NCI-H1694 treated with DMSO at 0.1 percent for 48 hours (cell line): ENCODE measurements around the gene IRF2.

Experiments
- DNase-seq: peaks from one replicate; lab custom pipeline; 2025; lab: John Stamatoyannopoulos, UW

IRF2 gene

DNA sequence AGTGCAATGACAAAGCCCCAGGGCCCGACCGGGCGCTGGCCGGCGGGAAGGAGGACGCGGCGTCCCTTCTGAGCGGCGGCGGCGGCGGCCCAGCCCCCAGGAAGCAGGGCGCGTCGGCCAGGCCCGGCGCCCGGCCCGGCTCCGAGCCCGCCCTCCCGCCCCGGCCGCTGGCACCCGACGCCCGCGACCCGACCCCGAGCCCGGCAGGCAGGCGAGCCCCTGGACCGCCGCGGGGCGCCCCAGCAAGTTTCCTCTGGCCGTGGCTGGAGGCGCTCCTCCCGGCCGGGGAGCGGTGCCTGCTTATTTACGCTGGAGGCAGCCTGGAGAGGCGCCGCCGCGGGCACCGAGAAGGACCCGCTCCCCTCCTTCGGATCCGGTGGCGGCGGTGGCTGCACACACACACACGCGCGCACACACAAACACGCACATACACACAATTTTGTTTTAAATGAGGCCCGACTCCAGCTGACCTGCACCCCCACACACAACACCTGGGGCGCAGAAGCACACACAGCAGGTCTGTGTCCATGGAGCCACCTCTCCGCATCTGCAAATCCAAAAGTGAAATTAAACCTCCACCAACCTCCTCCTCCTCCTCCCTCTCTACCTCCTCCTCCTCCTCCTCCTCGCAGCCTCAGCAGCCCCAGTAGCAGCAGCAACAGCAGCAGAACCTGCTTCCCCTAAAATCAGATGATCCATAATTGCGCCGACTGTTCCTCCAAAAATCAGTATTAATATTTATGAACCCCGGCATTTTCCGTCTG is 669 bp downstream of the IRF2 start:
- DNase-seq, result no peak

DNA sequence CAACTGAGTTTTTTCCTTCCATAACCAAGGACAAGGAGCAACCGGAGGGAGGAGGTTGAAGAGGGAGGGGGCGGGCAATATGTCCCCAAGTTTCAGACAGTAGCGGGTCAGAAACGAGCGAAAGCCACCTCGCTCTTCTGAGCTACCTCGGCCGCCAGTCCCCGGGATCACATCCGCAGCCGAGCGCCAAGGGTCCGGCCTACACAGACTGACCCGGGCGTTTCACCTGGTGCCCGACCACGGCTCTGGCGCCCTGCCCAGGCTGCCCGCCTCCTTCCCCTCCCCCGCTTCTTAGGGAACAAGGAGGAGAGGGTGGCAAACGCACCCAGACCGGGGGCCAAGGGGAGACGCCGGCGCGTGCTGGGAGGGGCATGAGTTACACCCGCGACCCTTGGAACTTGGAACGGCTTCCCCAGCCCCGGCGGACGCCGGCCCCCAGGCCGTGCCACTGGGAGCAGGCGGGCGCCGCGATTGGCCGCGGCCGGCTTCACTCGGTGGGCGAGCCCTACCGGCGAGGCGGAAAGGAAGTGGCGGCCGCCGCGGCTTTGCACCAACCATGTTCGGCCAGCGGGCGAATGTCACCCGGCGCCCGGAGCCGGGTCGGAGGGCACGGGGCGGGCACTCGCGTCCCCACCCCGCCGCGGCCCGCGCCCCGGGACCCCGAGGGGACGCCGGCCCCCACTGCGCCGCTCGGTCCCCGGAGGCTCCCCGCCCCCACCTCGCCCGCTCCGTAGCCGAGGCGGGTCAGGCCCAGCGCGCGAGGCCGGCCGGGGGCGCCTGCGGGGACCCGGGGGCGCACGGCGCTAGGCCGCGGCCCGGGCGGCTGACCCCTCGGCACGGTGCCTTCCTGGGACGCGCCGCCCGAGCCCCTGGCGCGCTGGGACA is 1.5 kb downstream of the IRF2 start:
- no peak for DNase-seq

DNA sequence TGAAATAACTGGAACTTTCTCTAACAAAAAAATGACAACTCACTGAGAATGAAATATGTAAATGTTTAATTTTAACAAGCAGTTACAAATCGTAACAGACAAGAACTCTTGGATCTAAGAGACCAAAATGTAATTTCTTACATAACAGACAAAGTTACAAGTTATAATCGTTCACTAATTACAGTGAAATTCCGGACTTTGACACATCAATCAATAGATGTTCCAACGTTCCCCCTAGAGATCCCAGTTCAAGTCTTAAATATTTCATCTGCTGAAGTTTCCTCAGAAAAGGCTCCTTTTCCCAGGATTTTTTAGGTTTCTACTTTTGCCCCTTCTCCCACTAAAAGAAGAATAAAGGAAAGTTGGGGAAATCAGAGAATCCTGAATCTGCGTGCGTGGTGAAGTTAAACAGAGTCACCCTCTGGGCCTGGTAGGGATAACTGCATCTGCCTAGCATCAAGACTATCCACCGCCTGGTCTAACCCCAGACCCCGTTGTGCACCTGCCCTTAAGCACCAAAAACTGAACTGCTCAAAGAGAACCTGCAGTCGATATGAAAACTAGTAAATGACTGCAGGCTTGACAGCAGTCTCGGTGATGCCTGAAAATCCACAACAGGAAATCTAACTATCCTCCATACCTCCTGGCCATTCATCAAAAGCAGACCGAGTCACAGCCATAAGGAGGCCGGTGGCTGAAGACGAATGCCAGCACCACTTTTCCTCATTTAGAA is 2.3 kb downstream of the IRF2 start:
- DNase-seq, result no peak

DNA sequence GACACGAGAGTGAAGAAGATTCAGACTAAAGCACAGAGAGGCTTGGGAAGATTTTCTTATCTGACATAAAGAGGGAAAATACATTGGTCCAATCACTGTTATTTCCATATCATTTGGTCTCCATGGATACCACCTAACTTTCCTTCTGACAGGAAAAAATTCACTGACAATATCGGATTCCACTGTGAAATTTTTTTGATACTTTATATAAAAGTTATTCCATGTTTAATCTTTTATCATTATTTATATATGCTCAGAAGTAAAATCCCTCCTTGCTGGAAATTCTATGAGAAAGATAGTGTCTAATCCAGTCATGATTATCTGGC is 3.6 kb downstream of the IRF2 start:
- DNase-seq, result no peak

DNA sequence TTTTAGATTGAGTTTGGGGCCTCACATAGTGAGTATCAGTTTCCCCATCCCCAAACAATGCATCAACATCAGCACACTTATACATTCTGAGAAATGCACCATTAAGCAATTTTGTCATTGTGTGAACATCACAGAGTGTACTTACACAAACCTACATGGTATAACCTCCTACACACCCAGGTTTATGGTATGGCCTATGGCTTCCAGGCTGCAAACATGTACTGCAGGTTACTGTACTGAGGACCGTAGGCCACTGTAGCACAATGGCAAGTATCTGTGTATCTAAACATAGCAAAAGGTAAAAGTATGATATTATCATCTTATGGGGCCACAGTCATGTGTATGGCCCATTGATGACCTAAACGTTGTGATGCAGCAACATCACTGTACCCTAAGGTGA is 7.7 kb downstream of the IRF2 start:
- no peak for DNase-seq

DNA sequence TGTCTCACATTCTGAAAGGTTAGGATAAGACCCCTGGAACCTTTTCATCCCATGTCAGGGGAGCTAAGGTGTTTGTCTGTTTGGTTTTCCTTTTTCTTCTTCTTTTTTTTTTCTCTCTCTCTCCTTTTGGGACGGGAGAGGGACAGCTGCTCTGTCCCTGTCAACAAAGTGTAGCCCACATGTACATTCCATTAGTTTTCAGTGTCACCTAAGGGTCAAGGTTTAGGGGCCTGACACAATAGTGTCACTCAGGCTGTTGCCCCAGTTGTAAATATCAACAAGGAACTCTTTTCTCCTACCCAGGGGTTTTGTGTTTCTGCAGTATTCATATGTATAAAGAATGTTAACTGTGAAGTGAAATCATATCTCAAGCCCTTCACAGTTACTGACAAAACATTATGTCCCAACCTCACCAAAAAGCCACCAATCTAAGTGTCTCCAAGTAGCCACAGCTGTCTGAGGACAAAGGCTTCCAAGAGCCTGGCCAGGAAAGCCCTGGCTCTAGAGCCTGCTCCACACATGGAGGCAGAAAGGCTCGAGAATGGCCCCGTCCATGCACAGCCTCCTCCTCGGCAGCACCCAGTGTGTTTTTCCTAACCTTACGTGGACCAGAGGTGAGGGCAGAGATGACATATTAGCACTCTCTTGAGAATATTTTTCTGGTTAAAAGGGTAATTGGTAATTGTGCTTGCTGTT is 9.4 kb downstream of the IRF2 start:
- DNase-seq, result no peak

DNA sequence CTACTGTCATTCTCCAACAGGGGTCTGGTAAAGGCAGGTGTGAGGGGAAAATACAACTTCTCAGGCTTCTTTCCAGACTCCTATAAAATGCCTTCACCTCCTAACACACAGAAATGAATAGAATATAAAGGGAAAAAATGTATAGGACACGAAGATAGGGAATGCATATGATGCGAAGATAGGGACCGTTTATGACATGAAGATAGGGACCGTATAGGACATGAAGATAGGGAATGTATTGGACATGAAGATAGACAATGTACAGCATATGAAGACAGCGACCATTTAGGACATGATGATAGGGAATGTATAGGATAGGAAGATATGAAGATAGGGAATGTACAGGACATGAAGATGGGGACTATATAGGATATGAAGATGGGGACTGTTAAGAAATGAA is 10.5 kb downstream of the IRF2 start:
- DNase-seq, result no peak

DNA sequence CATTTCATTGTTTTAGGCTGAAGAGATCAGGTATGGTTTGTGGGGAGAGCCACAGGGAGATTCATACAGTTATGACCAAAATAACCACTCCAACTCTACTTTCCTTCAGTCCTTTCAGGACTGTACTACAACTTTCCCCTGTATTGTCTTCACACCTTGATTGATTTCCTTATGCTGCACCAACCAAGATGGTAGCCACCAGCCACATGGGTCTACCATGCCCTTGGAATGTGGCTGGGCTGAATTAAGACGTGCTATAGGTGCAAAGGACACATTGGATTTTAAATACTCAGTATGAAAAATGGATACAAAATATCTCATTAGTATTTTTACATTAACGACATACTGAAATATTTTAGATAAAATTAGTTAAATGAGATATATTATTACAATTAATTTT is 11.2 kb downstream of the IRF2 start:
- no peak for DNase-seq

DNA sequence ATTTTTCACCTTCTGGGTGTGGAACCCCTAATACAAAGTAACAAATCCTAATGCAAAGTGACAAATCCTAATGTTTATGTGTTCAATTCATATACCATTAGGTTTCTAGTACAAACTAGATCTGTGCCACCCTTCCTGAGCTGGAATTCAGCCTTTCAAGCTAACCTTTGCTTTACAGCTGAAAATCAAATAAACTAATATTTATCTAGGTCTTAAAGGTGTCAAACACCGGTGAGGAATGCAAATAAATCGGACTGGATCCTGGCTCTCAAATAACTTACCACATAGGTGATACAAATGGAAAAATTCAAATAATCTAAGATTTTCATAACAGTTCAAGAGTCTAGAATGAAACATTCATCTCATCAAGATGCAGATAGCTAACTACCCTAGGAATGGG is 11.6 kb downstream of the IRF2 start:
- DNase-seq, result no peak

DNA sequence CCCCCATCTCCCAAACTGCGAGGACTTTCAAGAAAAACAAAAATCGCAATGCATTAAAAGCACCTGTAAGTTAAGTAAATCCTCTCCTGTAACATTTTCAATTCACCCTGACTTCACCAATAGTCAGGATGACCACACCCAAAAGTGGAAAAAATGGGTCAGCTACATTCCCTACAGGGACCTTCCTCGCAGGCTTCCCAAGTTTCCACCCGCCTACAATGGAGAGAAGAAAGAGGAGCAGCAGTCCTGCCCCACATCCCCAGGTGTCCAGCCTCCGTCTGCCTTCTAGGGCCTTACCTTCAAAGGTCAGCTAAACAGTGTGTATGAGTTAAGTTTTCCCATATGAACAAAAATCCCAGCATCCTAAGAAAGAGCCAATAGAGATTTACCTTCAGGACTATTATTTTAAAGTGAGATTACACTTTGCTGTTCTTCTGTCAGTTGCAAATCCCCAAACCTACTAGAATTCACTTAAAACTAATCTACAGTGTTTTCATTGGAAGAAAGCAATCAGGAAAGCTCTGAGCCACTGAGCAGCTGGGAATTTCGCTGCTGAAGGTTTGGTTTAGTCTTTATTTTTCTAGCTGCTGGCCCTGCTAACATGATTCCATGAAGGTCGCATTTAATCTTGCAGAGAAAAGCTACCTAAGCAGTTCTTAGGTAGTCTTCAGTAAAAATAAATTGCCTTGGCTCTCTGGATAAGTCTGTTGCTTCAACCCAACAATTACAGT is 12.5 kb downstream of the IRF2 start:
- no peak for DNase-seq

DNA sequence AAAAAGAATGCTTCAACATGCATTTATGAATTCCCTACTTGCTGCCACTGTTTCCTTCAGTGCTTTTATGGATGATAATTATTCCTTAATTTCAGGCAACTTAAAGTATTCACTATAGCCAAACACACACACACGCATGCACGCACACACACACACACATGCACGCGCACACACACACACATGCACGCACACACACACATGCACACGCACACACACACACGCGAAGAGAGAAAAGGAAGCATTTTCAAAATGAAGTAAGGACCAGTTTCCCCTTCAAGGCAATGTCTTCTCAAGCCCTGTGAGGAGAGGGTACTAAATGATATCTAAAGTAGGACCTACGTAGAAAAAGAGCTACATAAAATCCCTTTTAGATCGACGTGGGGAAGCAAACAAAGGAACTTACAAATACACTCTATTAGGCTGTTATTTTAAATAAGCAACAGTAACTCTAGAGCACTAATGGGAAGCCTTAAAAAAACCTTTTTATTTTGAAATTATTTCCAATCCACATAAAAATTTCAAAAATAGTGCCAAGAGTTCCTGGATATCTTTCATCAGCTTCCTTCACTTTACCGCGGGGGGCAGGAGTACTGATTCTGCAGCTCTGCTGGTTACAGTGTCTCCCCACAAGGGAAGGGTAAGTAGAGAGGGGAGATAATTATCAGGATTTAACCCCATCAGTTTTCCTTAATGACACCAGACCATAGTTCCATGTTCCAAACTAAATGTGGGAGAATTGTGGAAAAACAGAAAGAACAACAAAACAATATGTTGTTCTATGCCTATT is 13.7 kb downstream of the IRF2 start:
- no peak for DNase-seq

DNA sequence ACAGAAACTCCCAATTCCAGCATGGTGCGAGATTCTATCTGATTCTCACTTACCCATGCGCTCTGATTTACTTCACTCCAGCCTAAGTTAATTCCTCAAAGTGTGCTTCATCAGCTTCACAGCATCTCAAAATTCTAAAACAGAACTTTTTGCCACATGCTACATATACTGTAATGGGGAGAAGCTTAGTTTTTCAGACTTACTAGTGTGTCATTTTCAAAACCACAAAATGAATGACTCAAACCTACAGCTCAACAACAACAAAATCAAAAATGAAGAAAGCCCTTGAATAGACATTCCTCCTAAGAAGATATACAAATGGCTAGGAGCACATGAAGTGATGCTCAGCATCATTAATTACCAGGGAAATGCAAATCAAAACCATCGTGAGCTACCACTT is 14.9 kb downstream of the IRF2 start:
- no peak for DNase-seq

DNA sequence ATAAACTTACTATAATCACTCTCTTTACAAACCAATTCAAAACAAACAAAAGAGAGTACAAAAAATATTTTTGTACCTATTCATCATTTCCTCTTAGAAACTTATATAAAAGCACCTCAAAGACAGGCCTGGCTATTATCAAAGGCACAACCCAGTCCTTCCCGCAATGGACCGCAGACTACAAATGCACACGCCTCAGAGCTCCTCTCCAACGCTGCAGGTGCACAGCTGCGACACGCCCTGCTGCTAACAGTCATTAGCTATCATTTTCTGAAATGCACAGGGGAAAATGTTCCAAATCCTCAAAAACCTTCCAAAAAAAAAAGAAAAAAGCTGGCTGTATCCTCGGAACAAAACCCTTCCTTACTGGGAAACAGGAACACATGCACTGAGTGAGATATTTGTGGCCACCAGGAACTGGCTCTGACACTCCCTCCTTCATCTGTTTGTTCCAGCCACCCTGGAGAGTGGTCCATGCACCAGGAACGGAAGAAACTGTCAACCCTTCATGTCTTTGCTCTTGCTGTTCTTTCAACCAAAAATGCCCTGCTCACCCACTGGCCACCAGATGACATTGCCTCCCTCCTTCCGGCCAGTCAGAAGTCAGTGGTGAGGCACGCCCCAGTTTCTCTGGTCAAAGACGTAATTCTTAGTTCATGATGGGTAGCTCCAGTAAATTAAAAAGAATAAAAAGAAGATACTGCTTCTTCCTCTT is 16.7 kb downstream of the IRF2 start:
- no peak for DNase-seq

DNA sequence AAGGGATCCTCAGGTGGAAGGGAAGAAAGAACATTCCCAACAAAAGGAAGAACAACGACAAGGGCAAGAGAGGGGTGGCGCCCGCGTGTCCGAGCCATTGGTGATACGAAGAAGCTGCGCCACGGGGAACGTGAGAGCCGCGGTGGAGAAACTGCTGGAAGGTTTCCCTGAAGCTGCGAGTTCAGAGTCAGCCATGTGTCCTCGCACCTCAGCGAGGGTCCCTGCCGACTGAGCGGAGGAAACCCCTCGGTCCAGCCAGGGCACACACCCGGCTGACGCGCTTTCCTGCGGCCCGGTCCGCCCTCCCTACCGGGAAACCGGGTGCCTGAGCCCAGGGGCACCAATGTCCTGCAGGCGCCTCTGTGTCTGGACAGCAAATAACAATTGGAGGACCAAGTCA is 18.0 kb downstream of the IRF2 start:
- no peak for DNase-seq

DNA sequence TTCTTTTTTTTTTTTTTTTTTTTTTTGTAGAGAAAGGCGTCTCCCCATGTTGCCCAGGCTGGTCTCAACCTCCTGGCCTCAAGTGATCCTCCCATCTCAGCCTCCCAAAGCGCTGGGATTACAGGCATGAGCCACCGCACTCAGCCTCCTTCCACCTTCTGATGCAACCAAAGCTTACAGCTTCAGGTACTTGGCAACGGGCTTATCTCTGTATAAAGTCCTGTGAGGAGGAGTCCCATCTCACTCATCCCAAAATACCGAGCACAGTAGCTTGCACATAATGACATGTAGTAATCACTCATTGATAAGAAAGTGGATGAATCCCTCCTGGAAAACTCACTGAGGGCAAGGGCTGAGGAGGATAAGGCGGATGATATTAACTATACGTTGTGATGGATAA is 19.1 kb downstream of the IRF2 start:
- no peak for DNase-seq

DNA sequence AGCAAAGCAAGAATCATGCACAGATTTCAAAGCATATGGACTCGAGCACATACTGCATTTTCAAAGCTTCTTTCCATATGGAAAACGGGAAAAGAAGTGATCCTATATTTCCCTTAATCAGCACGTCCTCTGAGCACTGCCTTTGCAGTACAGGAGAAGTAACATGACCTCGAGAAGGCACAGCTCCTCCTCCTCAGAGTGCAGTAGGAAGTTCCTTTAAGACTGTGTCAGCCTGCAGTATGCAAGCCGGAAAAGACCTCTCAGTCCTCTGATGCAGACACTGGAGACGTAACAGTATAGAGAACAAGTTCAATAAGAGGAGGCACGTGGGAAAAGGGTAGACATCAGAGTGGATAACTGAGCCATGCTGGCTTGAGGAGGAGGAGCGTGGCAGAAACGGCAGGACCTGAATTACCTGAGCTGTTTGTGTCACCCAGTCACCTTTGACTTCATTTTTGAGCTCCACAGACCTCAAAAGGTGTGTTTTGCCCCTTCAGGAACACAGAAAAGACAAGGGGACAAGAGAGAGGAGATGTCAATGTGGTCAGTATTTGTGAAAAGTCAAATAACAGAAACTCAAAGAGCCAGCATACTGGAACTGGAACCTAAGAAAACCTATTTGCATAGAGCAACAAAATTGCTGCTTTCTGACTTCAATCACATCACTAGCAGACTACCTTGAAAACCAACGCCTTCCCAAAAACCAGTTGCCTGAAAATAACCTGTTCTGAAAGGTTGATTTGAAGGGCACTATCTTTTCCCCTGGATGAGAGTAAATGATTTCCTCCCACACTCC is 20.8 kb downstream of the IRF2 start:
- no peak for DNase-seq

DNA sequence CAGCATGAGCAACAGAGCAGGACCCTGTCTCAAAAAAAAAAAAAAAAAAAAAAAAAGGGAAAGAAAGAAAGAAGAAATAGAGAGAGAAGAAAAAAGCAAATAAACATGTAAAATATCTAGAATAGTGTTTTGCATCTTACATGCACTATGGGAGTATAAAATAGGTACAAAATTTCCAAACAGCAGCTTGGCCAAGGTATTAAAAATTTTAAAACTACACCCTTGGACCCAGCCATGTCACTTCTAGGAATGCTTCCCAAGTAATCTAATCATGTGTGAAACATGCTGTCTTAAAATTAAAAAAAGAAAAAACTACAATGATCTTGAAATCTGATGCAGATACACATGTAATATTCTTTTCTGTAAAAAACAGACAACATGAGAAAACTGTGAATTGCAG is 21.6 kb downstream of the IRF2 start:
- no peak for DNase-seq

DNA sequence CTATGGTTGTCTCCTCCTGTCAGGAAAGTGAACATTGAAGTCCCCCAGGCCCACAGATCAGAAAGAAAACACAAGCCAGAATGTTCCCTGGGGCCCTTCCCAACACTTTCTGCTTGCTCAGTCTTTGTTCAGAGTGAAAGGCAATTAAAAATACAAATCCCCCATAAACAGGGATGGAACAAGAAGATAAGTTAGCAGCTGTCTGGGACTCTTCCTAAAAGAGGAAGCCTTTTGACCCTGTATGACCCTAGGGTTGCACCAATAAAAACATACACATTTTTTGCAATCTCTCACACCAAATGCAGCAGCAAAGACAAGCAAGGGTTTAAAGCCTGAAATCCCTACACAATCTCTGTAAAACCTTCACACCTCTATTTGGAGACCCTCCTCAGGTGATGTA is 22.6 kb downstream of the IRF2 start:
- DNase-seq, result no peak
